ENCODE results near the gene DGKI.
"Not testable (repeated sequence)": the region's sequence is repeated elsewhere in the genome, so short reads cannot be mapped to it uniquely, and the experiment has no call there.

DGKI gene

DNA sequence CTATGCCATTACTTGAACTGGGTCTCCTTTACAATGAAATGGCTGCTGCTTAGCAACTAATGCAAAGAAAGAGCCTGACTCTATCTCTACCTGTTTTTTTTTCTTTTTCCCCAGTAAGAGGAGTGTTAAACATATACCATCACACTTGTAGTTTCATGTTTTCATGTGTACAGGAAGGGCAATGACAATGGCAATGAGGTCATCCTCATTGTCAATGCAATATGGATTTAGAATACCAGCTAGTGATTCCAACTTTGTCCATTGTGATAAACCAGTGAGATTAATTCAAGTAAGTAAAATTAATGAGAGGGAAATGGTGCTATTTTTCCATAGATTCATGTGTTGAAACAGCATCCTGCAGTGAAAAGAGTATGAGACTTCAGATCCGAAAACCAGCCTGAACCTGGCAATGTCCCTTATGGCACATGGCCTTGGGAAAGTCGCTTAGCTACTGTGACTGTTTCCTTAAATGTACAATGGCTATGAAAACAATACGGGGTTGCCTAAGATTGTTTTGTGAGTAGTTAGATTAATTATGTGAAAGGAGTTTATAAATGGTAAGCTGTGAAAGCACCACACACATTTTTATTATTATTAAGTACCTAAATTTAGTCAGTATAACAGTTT is 11.2 kb downstream of the DGKI start:
- DNase-seq: no peak

DNA sequence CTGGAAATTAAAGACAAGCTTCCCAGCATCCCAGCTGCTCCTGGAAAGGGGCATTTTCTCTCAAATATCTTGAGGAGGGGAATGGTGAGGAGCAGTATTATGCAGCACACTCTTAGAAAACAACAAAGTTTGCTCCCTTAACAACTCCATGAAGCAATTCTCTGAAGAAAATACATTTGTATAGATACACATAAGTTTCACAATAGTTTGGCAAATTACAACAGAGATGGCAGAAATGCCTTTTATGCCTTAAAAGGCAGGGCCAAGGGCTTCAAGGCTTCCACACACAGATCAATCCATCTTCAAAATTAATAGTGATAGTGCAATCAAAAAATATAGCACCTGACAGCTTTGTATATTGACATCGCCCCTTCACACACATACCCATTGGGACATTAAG is 12.2 kb downstream of the DGKI start:
- no peak for DNase-seq

DNA sequence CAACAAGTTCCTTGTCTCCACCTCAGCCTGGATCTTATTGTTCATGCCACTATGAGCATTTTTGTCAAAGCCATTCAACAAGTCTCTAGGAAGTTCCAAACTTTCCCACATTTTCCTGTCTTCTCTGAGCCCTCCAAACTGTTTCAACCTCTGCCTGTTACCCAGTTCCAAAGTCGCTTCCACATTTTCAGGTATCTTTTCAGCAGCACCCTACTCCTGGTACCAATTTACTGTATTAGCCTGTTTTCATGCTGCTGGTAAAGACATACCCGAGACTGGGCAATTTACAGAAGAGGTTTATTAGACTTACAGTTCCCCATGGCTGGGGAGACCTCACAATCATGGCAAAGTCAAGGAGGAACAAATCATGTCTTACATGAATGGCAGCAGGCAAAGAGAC is 13.8 kb downstream of the DGKI start:
- not testable (repeated sequence) for DNase-seq

DNA sequence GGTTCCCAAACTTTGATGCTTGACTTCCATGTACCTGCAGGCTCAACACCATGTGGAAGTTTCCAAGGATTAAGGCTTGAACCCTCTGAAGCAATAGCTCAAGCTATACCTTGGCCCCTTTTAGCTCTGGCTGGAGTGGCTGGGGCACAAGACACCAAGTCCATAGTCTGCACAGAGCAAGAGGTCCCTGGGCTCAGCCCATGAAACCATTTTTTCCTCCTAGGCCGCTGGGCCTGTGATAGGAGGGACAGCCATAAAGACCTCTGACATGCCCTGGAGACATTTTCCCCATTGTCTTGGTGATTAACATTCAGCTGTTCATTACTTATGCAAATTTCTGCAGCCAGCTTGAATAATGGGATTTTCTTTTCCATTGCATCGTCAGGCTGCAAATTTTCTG is 14.4 kb downstream of the DGKI start:
- no peak for DNase-seq

DNA sequence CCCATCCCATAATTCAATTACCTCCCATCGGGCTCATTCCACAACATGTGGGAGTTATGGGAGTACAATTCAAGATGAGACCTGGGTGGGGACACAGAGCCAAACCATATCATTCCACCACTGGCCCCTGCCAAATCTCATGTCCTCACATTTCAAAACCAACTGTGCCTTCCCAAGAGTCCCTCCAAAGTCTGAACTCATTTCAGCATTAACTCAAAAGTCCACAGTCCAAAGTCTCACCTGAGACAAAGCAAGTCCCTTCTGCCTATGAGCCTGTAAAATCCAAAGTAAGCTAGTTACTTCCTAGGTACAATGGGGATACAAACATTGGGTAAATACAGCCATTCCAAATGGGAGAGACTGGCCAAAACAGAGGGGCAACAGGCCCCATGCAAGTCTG is 15.2 kb downstream of the DGKI start:
- DNase-seq: not testable (repeated sequence)

DNA sequence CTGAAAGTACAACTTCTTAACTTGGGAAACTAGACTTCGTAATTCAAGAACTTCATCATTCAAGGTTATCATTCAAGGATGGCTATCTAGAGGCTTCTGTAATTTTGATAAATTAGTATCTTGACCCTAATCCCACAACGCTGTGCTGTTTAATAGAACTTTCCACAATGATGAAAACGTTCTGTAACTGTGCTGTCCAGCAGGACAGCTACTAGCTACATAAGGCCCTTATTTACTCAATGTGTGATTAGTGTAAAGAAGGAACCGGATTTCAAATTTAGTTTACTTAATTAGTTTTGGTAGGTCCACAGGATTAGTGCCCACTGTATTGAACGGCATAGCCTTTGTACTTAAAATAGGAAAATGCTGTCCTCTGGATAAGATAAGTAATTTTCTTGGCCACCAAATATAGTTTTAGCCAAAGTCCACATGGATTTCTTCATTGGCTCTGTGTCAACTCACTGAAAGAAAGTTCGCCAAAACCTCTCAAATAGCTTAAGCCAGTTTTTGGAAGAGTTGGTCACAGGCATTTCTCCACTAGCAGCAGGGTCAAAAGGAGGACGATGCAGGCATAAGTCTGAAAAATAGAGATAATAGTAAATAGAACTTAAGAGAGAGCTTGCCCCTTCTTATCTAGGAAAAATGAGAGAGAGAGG is 17.3 kb downstream of the DGKI start:
- DNase-seq: no peak

DNA sequence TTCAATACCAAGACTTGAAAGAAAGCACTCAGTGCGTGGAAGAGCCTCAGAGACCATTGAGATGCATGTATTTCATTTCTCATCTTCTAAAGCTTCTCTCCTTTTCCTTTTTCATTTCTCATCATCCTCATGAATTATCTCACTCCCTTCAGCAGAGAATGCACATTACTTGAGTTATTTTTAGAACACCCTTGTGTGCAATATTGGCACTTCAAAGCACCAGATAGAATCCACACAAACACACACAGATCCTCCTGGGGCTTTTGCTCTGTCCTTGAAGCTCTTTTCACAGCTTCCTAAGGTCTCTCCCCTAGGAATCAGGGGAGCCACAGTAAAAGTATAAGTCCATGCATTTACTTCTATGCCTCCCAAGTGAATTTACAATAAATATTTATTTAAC is 18.3 kb downstream of the DGKI start:
- no peak for DNase-seq

DNA sequence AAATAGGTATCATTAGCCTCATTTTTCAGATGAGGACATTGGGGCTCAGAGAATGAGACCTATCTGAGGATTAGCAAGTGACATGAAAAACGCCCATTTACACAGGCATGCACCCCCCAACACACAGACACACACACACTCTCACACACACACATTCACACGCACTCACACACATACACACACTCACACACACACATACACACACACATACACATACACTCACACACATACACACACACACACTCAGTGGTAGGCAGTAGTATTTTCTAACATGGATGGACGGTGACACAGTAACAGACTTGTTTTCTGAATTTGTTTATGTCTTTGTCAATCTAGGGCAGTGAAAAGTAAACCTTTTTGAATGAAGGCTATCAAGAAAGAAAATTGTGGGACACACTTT is 21.3 kb downstream of the DGKI start:
- no peak for DNase-seq

DNA sequence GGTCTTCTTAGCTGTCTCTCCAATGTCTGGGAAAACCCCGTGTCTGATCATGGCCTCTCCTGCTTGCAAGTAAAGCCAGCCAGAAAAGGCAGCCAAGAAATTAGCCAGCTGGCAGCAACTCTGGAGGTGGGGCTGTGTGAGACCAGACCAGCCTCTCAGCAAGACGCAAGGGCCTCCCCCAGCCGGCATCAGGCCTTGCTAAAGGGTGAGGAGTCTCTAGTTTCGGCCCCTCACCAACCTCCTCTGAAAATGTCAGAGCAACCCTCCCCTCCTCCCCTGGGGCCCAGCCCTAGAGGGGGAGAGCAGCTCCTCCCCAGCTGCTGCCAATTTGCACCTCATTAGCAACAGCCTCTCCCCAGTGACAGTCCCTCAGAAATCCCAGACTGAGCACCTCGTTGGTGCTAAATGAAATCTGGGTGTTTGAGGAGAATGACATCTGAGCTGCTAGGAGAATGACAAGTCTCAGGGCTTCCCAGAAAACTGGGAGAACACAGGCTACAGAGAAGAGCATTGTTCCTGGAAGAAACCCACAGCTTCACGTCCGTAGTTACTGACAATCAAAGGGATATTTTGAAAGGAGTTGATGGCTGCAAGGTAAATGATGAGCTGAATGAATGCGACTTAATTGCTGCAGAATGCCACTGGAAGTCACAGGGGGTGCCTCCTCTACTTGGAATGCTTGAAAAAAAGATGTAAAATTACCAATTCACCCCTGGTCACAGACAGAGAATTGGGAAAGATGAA is 25.9 kb downstream of the DGKI start:
- DNase-seq: no peak

DNA sequence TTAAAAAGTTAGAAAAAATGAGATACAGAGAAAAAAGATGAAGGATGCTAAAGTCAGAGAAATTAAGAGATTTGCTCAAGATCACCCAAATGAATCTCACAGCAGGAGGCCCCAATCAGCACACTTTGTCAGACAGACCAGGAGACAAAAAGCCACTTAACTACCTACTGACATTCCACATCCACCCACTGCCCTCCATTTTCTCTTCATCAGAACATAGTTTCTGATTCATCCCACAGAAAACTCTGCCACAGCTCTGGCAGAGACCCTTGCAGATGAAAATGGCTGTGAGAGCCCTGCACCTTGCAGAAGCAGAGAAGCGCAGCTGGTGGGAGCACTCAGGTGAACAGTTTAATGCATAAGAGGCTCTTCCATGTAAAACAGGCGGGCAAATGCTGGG is 26.6 kb downstream of the DGKI start:
- DNase-seq: no peak

DNA sequence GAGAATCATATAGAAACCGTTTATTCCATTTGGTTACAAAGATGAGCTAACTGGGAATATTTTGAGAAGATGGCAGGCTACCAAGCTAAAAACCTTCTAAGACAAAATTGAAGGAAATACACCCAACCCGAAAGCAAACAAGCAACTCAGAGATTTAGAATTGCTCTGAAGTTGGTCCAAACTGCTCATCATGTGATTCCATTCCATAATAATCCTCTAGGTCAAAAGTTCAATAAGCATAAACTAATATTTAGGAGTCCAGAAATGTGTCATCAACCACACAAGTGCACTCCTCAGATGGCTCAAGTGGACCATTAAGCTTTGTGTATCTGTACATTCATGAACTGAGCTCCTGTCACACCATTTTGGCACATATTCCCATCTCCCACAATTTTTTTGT is 28.7 kb downstream of the DGKI start:
- DNase-seq: no peak

DNA sequence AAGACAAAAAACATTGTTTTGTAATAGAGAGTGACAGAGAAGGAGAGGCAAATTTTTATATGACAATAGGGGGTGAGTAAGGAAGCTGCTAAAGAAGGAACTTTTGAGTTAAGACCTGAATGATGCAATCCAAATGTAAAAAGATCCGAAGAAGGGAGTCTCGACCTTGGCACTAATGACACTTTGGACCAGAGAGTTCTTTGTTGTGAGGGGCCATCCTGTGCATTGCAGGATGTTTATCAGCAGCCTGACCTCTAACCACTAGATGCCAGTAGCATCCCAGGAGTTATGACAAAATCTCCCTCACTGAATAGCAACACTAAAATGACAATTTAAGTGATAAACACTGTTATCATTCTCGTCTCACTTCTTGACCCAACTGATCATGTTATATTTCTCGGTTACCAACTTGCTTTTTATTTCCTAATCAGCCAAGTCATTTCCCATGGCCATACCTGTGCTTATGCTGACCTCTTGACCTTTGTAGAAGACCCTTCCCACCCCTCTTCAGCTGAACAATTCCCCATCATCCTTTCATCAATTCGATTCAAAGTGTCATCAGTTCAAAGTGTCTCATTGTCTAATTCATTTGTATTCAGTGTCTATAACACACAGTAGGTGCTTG is 30.0 kb downstream of the DGKI start:
- no peak for DNase-seq

DNA sequence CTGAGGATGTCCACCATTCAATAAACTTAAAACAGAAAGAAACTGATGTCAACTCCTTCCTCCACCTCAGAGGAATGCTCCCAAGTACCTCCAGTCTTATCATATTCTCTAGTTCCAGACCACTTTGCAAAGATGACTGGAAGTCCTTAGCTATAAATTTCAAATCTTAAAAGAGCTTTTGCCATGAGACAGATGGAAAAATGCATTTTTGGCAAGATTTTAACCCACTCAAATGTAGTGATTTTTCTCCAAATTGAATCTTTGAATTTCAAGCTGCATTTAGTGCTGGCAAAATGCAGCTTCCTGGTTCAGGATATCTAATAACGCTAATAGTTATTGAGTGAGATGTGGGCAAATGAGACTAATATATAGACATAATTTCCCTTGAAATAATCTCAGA is 33.2 kb downstream of the DGKI start:
- DNase-seq: no peak

DNA sequence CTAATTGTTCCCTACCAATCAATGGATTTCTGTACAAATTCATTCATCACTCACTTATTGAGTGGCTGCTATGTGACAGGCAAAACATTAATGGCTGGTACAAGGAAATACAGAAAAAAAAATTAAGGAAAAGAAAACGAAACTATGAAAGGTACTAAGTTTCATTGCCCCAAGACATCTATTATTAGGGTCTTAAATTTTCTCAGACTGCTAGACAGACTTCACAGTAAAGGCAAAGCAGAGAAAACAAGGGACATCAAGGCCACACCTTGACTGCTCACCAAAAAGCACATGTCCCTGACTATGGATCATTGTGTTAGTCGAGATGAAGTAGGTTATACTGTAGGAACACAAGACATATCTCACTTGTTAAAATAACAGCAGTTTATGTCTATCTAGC is 36.5 kb downstream of the DGKI start:
- no peak for DNase-seq

DNA sequence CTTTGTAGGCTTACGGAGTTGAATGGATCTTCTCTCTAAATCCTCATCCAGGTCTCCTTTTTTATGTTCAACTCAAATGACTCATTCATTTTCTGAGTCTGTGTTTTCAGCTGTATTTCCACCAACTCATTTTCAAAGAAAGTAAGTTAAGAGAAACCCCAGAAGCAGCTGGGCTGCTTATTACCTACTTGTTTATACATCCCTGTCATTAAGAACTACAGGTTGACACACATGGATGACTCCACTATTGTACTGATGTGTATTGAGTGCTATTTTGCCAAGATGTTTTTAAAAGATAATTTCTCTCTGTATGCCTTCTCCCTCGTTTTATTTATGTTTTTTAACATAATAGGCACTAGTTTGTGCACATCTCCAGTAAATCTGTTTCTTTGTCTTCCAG is 41.9 kb downstream of the DGKI start:
- DNase-seq: no peak

DNA sequence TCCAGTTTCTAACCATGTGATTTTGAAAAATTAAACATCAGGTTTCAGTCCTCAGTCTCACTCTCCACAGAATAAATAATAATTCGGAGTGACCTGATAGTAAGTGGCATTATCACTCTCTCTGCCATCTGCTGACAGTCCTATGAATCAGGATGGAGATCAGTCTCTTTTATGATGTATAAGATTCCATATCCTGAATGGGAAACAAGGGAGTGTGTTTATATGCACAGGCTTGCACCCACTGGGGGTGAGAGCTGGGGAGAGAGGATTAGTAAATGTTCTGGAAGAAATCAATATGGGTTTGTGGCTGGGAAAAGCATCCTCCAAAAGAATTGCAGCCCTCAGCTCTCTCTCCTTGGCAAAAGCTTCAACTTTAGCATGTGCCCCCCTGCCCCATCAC is 45.3 kb downstream of the DGKI start:
- DNase-seq: no peak

DNA sequence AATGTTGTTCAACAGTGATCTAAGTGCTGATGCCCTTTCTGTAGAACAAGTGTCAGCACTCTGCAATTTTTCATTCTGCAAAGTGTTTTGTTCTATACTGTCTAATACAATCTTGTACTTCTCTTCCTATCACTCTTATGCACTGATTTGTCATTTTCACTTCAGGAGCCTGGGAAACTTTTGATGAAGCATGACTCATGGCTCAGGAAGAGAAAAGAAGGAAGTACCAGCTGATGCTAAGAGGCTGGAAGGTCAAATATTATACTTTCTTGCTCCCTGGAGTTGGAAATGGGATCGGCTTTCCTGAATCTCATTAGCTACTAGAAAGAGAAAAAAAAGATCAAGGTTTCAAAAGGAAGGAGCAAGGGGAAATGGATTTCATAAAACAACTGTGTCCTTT is 45.8 kb downstream of the DGKI start:
- DNase-seq: no peak

DNA sequence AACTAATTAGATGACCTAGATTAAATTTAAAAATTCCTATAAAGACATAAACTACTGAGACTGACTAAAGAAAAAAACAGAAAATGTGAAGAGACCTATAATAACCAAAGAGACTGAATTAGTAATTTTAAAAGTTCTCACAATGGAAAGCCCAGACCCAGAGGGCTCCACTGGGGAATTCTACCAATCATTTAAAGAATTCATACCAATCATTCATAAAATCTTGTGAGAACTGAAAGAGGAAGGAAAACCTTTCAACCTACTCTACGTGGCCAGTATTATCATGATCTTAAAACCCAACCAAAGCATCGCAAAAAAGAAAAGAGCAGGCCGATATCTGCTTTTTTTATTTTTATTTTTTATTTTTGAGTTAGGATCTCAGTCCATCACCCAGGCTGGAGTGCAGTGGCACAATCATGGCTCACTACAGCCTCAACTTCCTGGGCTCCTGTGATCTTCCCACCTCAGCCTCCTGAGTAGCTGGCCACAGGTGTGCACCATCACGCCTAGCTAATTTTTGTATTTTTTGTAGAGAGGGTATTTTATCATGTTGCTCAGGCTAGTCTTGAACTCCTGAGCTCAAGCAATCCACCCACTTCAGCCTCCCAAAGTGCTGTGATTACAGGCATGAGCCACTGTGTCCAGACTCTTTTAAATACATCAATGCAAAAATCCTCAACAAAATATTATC is 48.6 kb downstream of the DGKI start:
- DNase-seq: no peak

DNA sequence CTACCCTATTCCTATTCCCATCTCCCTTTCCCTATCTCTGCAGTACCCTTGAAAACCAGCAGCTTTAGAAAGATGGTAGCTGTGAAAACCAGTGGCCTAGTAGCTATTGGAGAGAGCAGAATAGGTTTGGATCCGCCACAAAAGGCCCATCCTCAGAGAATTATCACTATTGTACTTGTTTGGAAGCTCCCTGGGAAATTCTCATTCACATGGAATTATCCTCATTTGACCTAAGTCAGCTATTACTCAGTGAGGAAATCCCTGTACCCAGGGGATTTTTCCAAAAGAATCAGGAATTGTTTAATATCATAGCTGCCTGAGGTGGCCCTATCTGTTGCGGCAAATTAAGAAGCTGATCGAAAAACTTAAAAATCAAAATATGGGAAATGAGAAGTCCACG is 51.6 kb downstream of the DGKI start:
- DNase-seq: no peak

DNA sequence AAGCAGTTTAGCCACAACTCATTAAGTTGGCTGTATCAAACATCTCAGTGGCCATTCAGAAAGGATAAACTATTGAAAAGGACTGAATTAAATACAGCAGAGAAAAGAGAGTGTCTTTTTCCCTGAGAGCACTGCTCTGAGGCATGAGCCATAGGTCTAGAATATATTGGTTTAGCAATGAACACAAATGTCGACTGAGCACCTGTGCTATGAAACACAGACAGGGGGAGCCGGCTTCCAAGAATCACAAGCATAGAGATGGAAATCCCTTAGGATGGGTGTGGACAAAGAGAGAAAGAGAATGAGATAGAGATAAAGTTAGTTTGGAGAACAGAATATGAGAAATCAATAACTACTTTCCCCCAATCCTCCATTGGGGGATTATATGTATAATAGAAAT is 54.8 kb downstream of the DGKI start:
- DNase-seq: no peak

DNA sequence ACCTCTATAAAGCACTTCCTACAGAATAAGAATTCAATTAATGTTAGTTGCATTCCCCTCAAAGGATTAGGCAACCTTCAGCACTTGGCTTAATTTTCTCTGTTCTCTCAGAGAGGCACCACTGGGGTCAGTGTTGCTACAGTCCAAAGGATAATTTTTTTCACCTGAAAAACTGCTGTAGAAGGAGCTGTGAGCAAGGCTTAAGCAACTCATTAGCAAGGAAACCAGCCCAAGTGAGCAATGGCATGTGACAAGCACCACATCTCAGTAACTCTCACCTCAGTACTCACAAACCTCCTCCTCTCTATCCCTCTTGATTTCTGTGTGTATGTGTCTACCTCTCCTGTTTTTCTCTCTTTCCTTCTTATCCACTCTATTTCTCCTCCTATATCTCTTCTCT is 55.9 kb downstream of the DGKI start:
- no peak for DNase-seq

DNA sequence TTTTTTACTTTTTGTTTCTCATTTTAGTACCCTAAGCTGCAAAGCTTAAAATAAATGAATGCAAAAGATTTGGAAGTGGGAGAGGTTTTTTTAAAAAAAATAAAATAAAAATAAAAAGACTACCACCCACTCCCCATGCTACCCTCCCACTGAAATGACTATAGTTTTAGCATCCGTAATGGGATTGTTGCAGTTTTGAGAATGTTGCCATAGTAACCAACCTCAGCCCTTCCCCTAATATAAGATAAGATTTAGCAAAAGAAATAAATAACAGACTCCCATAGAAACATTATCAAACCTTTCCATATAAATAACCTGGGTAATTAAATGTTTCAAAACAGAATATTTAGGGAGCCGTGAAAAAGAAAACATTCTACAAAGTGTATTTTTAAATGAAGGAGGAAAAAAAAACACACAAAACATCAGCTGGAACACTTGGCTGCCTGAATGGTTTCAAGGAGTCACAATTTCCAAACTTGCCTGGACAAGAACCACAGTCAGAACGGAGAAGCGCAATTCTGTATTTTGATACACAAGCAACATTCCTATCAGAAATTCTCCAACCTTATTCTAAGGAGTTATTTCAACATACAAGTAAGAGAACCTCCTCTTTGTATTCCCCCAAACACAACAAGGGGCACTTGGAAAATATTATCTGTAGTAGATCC is 57.4 kb downstream of the DGKI start:
- no peak for DNase-seq

All from activated T-cell treated with anti-CD3 and anti-CD28 coated beads for 4 hours (primary cell).